ENCODE data around the gene MECP2. TPM values are rescaled to one million over a fixed set of nuclear protein-coding genes. Genes with fewer than 3 reads are reported as not detected.
A peak's percentile ranks its signal among the peaks of the same experiment; 100 is the strongest.

The MECP2 gene
- total RNA-seq, 3 donors from 2014 or later, result 56.3 to 58.3 (median 57.8) TPM

DNA sequence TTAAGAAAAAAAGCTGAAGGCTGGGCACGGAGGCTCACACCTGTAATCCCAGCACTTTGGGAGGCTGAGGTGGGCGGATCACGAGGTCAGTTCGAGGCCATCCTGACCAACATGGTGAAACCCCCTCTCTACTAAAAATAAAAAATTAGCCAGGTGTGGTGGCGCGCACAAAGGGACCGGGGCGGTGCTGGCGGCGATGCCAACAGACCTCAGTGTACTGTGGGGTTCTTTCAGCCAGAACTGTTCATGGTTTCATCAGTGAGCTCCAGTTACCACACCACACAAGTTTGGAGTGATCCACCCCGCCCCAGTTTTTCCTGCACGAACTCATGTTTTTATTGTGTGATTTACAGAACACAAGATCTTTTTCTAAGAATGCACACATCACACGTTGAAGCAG, 56.7 kb downstream of the MECP2 start:
- no peaks in the 10 kb centered on the region for H3K4me1 ChIP-seq
- no peaks in the 10 kb centered on the region for H3K9me3 ChIP-seq

GRCh38 chrX:154040307-154040756, 57.2 kb downstream of the MECP2 start:
- H3K4me1 ChIP-seq, result no peaks in the 10 kb centered on the region
- no peaks in the 10 kb centered on the region for H3K9me3 ChIP-seq
- H3K27me3 ChIP-seq, result peaks cover 0 to 30% of the 10 kb centered on the region in 2 donors
- intact Hi-C loops (cut with DNase I; ENCODE audit: low total_unique reads), result no loop called here
- H3K36me3 ChIP-seq, result no peaks in the 10 kb centered on the region
- no peak overlapping the region for H3K4me3 ChIP-seq
- TF ChIP-seq POLR2AphosphoS5 (IDR thresholded peaks at IDR 0.05) (peak in 1 of 3 donors; percentile 30), POLR2A (IDR thresholded peaks at IDR 0.05) (no peak)
- DNase-seq (ENCODE audit: low spot score in 2 of 2), result no peak
- peak overlapping the region; percentile 29 to 75 for H3K27ac ChIP-seq

More for the DNA sequence above, 56.7 kb downstream of the MECP2 start:
- DNase-seq (ENCODE audit: low spot score in 2 of 2), result no peak
- H3K4me3 ChIP-seq, result no peak overlapping the region
- no peaks in the 10 kb centered on the region for H3K36me3 ChIP-seq
- H3K27me3 ChIP-seq, result peaks cover 0 to 30% of the 10 kb centered on the region in 2 donors
- TF ChIP-seq CTCF (IDR thresholded peaks at IDR 0.05) (no peak), POLR2A (IDR thresholded peaks at IDR 0.05) (no peak), POLR2AphosphoS5 (IDR thresholded peaks at IDR 0.05) (no peak)
- intact Hi-C loops (cut with DNase I; ENCODE audit: low total_unique reads), result no loop called here
- H3K27ac ChIP-seq, result peak overlapping the region; percentile 29 to 75

DNA sequence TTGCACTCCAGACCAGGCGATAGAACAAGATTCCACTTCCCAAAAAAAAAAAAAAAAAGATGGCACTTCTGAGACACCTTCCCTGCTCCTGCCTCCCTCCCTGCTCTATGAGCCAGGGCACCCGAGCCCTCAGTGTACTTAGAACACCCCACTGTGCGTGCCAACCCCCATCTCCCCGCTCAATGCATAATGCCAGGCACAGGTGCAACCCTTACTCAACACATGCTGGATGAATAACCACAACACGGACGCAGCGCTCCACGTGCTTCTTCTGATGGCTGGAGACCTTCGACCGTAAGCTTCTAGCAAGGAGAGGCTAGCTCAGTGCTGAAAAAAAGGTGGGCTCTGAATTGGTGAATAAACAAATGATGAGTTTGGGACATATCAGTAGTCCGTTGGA, 57.9 kb downstream of the MECP2 start:
- TF ChIP-seq POLR2AphosphoS5 (IDR thresholded peaks at IDR 0.05) (no peak), POLR2A (IDR thresholded peaks at IDR 0.05) (no peak), CTCF (IDR thresholded peaks at IDR 0.05) (no peak)
- no peaks in the 10 kb centered on the region for H3K9me3 ChIP-seq
- DNase-seq (ENCODE audit: low spot score in 2 of 2), result no peak
- H3K27me3 ChIP-seq, result peaks cover 0 to 31% of the 10 kb centered on the region in 2 donors
- no peak overlapping the region for H3K4me3 ChIP-seq
- H3K36me3 ChIP-seq, result no peaks in the 10 kb centered on the region
- no peaks in the 10 kb centered on the region for H3K4me1 ChIP-seq
- H3K27ac ChIP-seq, result peak overlapping the region; percentile 30 to 75
- intact Hi-C loops (cut with DNase I; ENCODE audit: low total_unique reads), result no loop called here

- H3K4me1 ChIP-seq, result no peaks in the 10 kb centered on the region
- peak overlapping the region in 1 of 2 donors; percentile 20 for H3K27ac ChIP-seq
Observed at GRCh38 chrX:154038656-154039055, 58.9 kb downstream of the MECP2 start.

GRCh38 chrX:154037754-154038153, 59.8 kb downstream of the MECP2 start:
- peaks cover 0 to 41% of the 10 kb centered on the region in 2 donors for H3K27me3 ChIP-seq
- H3K4me3 ChIP-seq, result no peak overlapping the region
- H3K27ac ChIP-seq, result no peak overlapping the region
- TF ChIP-seq CTCF (IDR thresholded peaks at IDR 0.05) (no peak), POLR2AphosphoS5 (IDR thresholded peaks at IDR 0.05) (no peak), POLR2A (IDR thresholded peaks at IDR 0.05) (no peak)
- H3K4me1 ChIP-seq, result no peaks in the 10 kb centered on the region
- intact Hi-C loops (cut with DNase I; ENCODE audit: low total_unique reads), result no loop called here
- H3K36me3 ChIP-seq, result no peaks in the 10 kb centered on the region
- no peak for DNase-seq (ENCODE audit: low spot score in 2 of 2)
- H3K9me3 ChIP-seq, result no peaks in the 10 kb centered on the region

More at GRCh38 chrX:154038656-154039055, 58.9 kb downstream of the MECP2 start:
- Histone ChIP-seq H3K4me3 (no peak overlapping the region), H3K36me3 (no peaks in the 10 kb centered on the region), H3K27me3 (peaks cover 0 to 38% of the 10 kb centered on the region in 2 donors), H3K9me3 (no peaks in the 10 kb centered on the region)
- intact Hi-C loops (cut with DNase I; ENCODE audit: low total_unique reads), result no loop called here
- no peak for DNase-seq (ENCODE audit: low spot score in 2 of 2)
- TF ChIP-seq POLR2AphosphoS5 (IDR thresholded peaks at IDR 0.05) (no peak), POLR2A (IDR thresholded peaks at IDR 0.05) (no peak), CTCF (IDR thresholded peaks at IDR 0.05) (no peak)

Measured in breast epithelium (tissue), 4 donors.